Gastroesophageal sphincter (tissue), 3 donors: ENCODE data around the gene AKAP3.

Experiments
- CTCF ChIP-seq, 4 experiments: fragments of 200-600 bp in 2 of 4; fragments of 450-650 bp in 2 of 4; sonication (generic) in 1 of 4; IDR thresholded peaks; one replicate each; pipeline ENCODE4 v1.5.1; 2017 to 2019; ENCODE audit warnings: antibody characterized with exemption in 4 of 4, mild to moderate bottlenecking in 2 of 4, moderate library complexity in 2 of 4
- POLR2A ChIP-seq, 2 donors: fragments of 450-650 bp; IDR thresholded peaks; one replicate each; pipeline ENCODE4 v1.6.1; 2017; ENCODE audit warnings: antibody characterized with exemption in 2 of 2, mild to moderate bottlenecking in 2 of 2, moderate library complexity in 1 of 2

- TF ChIP-seq CTCF (IDR thresholded peaks at IDR 0.05) (no peak), POLR2A (IDR thresholded peaks at IDR 0.05) (no peak)
Observed at GRCh38 chr12:4584896-4585295, 64.0 kb downstream of the AKAP3 start.
